Esophagus (tissue), 2 donors: Measurements from ENCODE around the gene SCRT2. TPM values are rescaled to one million over a fixed set of nuclear protein-coding genes. Genes with fewer than 3 reads are reported as not detected.
"Not testable (repeated sequence)": the region's sequence is repeated elsewhere in the genome, so short reads cannot be mapped to it uniquely, and the experiment has no call there.

ENCODE experiments used
- H3K27ac ChIP-seq, 2 donors: one replicate each; pipeline ENCODE4 v1.5.1; 2013; ENCODE audit warnings: low read depth in 2 of 2, mild to moderate bottlenecking in 2 of 2, inconsistent platforms in 1 of 2, low read length in 1 of 2, moderate library complexity in 1 of 2
- H3K27me3 ChIP-seq, 2 donors: one replicate each; pipeline ENCODE4 v1.6.1; 2013; ENCODE audit warnings: low read length in 2 of 2, control low read depth in 1 of 2, mild to moderate bottlenecking in 1 of 2; ENCODE audit not compliant: insufficient read depth in 2 of 2, control insufficient read depth in 1 of 2
- H3K36me3 ChIP-seq, 2 donors: one replicate each; pipeline ENCODE4 v1.6.1; 2013; ENCODE audit warnings: low read length in 1 of 2; ENCODE audit not compliant: control insufficient read depth in 2 of 2, insufficient read depth in 2 of 2
- H3K4me1 ChIP-seq, 2 donors: one replicate each; pipeline ENCODE4 v1.6.1; 2013; ENCODE audit warnings: low read length in 1 of 2; ENCODE audit not compliant: control insufficient read depth in 2 of 2, insufficient read depth in 2 of 2
- H3K4me3 ChIP-seq, 2 donors: one replicate each; pipeline ENCODE4 v1.5.1; 2013; ENCODE audit warnings: low read length in 2 of 2, mild to moderate bottlenecking in 2 of 2, low read depth in 1 of 2, moderate library complexity in 1 of 2
- H3K9me3 ChIP-seq, 2 donors: one replicate each; pipeline ENCODE4 v1.6.1; 2013; ENCODE audit warnings: mild to moderate bottlenecking in 2 of 2, low read depth in 1 of 2, low read length in 1 of 2, moderate library complexity in 1 of 2; ENCODE audit not compliant: control insufficient read depth in 2 of 2, insufficient read depth in 1 of 2
- WGBS, 2 donors: extraction: QIAGEN DNeasy Blood & Tissue Kit; methylation state at CpG; one replicate each; pipeline ENCODE4 v1.1.7; 2013; 5-methylcytosine and 5-hydroxymethylcytosine counted together
- polyA plus RNA-seq, 2 donors: library from polyadenylated mRNA; stranded (reverse); fragments of 200-250 nt; gene quantifications; one replicate each; pipeline ENCODE4 v1.2.3, GENCODE V29; 2013
- donor health status: healthy with polysubstance abuse.
- donor health status: Bipolar disorder and iron deficiency.

The SCRT2 gene
- polyA plus RNA-seq, 2 donors, result not detected

DNA sequence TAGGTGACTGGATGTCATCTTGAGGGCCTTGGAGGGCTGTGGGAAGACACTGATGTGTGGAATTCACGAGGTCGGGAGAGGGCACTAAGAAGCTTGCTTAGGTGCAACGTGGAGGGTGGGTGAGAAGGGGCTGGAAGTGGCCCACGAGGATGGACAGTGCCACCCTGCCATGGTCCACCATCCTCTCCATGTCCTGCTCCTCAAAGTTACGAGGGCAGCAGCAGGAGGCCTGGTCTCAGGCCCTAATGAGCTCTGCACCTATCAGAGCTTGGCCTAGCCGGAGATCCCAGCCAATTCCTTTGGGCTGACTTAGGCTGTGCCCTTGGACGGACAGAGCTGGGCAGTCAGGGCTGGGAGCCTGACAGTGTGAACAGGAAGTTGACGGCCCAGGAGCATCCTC, 27.8 kb upstream of the SCRT2 start:
- H3K27me3 ChIP-seq, result no peaks in the 10 kb centered on the region
- no peaks in the 10 kb centered on the region for H3K4me1 ChIP-seq
- H3K36me3 ChIP-seq, result no peaks in the 10 kb centered on the region
- H3K4me3 ChIP-seq, result no peak overlapping the region
- no peak overlapping the region for H3K27ac ChIP-seq
- WGBS, 2 donors, result 73 to 80% methylated on average over 8 of the region's 8 CpGs
- H3K9me3 ChIP-seq, result no peaks in the 10 kb centered on the region

DNA sequence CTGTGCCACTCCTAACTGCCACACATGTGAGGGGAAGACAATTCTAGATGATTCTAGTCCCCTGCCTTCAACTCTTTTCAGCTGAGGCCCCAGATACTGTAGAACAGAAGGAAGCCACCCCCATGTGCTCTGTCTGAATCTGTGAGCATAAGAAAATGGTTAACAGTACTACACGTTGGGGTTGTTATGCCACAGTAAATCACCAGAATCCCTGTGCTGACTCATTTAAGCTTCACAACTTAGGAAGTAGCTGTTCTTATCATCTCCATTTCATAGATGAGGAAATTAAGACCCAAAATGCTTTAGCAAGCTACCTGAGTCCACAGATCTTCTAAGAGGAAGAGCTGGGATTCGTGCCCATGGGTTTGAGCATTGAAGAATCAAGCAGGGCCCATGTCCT, 27.4 kb upstream of the SCRT2 start:
- Histone ChIP-seq H3K27ac (no peak overlapping the region), H3K27me3 (no peaks in the 10 kb centered on the region), H3K4me1 (no peaks in the 10 kb centered on the region), H3K9me3 (no peaks in the 10 kb centered on the region), H3K4me3 (no peak overlapping the region), H3K36me3 (no peaks in the 10 kb centered on the region)
- WGBS, 2 donors, result 45 to 51% methylated on average over 2 of the region's 2 CpGs

DNA sequence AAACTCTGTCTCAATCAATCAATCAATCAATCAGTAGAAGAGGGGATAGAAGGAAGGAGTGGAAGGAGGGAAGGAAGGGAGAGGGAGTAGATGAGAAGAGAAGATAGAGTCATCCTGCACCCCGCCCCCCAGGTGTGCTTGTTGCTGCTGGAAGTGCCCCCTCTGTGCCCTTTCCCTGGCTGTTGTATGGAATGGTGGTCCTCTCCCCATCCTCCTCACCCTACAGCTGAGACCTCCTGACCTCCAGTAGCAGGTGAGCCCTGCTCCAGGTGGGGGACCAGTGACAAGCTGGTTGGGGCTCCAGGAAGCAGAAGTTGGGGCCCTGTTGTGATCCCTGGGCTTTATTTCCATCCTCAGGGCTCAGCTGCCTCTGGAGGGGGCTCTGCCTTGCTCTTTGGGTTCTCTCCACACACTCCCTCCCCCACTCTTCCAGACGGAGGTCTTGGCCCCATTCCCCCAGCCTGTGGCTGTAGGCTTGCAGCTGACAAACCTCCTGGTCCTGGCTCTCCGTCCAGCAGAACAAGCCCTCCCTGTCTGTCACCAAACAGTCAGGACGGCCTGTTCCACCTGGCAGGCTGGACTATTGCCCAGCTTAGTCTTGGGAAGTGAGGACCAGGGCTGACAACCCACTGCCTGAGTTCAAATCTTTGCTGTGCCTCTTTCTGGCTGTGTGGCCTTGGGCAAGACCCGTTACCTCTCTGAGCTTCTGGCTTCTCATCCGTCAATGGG, 26.0 kb upstream of the SCRT2 start:
- WGBS, 2 donors, result 60% methylated on average over 6 of the region's 6 CpGs
- H3K27me3 ChIP-seq, result no peaks in the 10 kb centered on the region
- no peaks in the 10 kb centered on the region for H3K36me3 ChIP-seq
- no peaks in the 10 kb centered on the region for H3K9me3 ChIP-seq
- H3K27ac ChIP-seq, result no peak overlapping the region
- no peaks in the 10 kb centered on the region for H3K4me1 ChIP-seq
- no peak overlapping the region for H3K4me3 ChIP-seq

DNA sequence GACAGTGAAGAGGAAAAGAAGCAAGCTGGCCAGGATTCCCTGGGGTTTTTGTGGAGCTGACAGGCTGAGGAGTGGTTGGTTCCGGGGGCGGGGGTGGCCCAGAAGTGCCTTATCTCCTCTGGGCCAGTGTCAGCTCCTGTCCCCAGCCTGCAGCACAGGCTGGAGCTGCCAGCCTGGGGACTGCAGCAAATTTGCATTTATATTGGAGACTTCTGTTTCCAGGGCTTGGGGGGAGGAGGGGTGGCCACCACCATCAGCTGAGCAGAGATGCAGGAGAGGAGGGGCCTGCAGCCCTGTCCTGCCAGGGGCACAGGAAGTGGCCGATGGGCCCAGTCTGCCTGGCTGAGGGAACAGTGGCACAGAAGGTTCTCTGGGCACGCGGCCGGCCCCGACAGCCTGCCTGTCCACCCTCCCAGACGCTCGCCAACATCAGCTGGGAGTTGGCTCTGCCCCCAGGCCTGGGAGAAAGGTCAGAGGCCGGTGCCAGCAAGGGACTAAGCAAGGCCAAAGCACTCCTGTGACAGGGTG, 24.3 kb upstream of the SCRT2 start:
- WGBS, 2 donors, result 42 to 58% methylated on average over 10 of the region's 10 CpGs
- H3K36me3 ChIP-seq, result no peaks in the 10 kb centered on the region
- H3K27me3 ChIP-seq, result no peaks in the 10 kb centered on the region
- H3K27ac ChIP-seq, result no peak overlapping the region
- no peaks in the 10 kb centered on the region for H3K9me3 ChIP-seq
- H3K4me3 ChIP-seq, result no peak overlapping the region
- H3K4me1 ChIP-seq, result no peaks in the 10 kb centered on the region

DNA sequence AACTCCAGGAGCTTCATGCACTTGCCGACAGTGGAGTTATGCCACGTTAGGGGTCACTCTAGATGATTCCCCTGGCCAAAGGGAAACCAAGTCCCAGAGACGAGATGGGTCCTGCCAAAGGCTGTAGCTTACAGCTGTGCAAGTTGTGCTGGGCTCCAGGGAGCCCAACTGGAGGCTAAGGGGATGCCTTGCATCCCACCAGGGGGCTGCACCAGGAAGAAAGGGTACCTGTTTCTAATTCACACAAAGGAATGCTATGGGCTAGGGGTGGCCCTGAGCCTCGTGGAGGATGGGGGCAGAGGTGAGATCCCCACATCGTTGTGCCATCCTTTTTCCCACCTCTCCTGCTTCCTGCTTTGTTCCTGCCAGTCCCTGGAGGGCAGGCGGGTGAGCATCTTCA, 23.7 kb upstream of the SCRT2 start:
- WGBS, 2 donors, result 48 to 50% methylated on average over 6 of the region's 6 CpGs
- Histone ChIP-seq H3K4me3 (no peak overlapping the region), H3K27ac (no peak overlapping the region), H3K4me1 (no peaks in the 10 kb centered on the region), H3K36me3 (no peaks in the 10 kb centered on the region), H3K9me3 (no peaks in the 10 kb centered on the region), H3K27me3 (no peaks in the 10 kb centered on the region)

DNA sequence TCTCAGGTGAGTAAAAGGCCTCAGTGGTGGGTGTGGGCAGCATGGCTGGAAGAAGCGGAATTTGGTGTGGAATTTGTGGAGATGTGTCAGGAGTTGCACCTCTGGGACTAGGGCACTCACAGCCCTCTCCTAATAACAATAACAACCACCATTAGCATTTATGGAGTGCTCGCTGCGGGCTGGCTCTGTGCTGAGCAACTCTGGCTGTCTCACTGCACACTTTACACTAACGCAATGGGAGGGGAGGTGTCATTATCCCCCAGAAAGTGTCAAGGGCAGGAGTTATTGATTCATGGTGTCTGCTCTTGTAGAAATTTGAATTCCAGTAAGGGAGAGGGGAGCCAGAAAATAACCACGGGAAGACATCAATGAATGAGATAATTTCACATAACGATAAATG, 22.7 kb upstream of the SCRT2 start:
- H3K27me3 ChIP-seq, result no peaks in the 10 kb centered on the region
- no peak overlapping the region for H3K4me3 ChIP-seq
- no peaks in the 10 kb centered on the region for H3K4me1 ChIP-seq
- no peaks in the 10 kb centered on the region for H3K36me3 ChIP-seq
- H3K27ac ChIP-seq, result no peak overlapping the region
- H3K9me3 ChIP-seq, result no peaks in the 10 kb centered on the region
- WGBS, 2 donors, result 71 to 72% methylated on average over 6 of the region's 6 CpGs

DNA sequence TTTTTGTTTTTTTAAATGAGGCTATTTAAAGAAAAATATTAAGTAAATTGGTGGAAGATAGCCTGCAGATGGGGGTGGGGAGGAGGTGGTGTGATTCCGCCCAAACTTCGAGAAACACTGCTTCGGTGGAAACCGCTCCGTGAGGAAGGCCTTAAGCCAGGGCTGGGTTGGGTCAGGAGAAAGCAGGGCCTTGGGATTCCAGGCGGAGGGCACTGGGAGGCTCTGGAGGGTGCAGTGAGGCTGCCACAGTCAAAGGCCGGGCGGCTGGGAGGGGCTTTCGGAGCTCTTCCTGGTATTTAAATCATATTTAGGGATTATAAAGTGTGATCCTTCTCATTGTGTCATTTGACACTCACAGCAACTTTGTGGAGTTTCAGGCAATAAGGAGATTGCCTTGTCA, 22.2 kb upstream of the SCRT2 start:
- no peaks in the 10 kb centered on the region for H3K9me3 ChIP-seq
- 70 to 80% methylated on average over 9 of the region's 9 CpGs for WGBS, 2 donors
- no peak overlapping the region for H3K27ac ChIP-seq

DNA sequence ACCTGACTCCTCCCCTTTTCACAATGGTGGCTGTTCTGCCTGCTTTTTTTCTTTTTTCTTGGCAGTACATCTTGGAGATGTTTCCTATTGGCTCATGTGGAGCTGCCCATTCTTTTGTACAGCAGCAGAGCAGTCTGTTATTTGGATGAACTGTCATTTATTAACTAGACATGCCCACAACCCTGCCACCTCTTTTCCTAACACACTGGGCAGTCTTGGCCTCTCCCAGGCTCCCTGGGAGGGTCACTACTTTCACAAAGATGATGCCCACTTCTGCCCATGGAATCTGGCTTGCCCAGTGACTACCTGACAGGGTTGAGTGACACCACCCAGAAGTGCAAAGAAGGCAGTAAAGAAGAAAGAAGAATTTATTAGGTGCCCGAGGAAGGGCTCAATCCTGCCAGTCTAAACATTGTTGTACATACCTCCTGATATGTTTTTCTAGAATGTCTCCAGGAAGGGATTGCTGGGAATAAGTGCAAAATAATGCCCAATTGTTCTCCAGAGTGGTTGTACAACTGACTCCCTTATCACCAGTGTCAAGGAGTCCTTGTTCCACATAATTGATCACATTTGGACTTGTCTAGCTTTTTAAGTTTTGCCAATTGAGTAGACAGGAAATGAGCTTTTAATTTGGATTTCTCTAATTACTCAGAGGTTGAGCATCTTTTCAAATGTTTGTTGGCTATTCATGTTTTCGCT, 19.7 kb upstream of the SCRT2 start:
- H3K27ac ChIP-seq, result no peak overlapping the region
- no peak overlapping the region for H3K4me3 ChIP-seq
- H3K36me3 ChIP-seq, result no peaks in the 10 kb centered on the region
- H3K27me3 ChIP-seq, result no peaks in the 10 kb centered on the region
- 48 to 49% methylated on average over 2 of the region's 2 CpGs for WGBS, 2 donors
- no peaks in the 10 kb centered on the region for H3K4me1 ChIP-seq
- H3K9me3 ChIP-seq, result no peaks in the 10 kb centered on the region

More for the DNA sequence above, 22.2 kb upstream of the SCRT2 start:
- Histone ChIP-seq H3K4me1 (no peaks in the 10 kb centered on the region), H3K4me3 (no peak overlapping the region), H3K36me3 (no peaks in the 10 kb centered on the region), H3K27me3 (no peaks in the 10 kb centered on the region)

DNA sequence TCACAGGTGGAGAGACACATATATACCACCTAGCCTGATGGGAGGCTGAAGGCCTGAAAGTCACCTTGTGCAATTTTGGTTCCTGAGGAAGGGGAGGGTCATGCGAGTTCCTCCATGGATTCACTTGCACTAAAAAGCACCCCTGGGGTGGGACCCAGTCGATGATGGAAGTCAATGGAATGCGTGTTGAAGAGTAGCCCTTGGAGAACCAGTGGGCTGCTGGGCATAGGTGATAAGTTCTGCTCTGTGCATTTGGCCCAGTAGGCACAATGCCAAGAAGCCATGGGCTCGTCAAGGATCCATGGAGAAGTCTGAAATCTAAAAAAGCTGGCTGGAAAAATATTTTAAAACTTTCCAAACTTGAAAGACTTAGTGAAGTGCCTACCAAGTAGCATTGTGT, 18.9 kb upstream of the SCRT2 start:
- H3K4me3 ChIP-seq, result no peak overlapping the region
- no peak overlapping the region for H3K27ac ChIP-seq
- WGBS, 2 donors, result 64 to 74% methylated on average over 4 of the region's 4 CpGs
- no peaks in the 10 kb centered on the region for H3K27me3 ChIP-seq
- H3K9me3 ChIP-seq, result no peaks in the 10 kb centered on the region
- H3K36me3 ChIP-seq, result no peaks in the 10 kb centered on the region
- no peaks in the 10 kb centered on the region for H3K4me1 ChIP-seq

DNA sequence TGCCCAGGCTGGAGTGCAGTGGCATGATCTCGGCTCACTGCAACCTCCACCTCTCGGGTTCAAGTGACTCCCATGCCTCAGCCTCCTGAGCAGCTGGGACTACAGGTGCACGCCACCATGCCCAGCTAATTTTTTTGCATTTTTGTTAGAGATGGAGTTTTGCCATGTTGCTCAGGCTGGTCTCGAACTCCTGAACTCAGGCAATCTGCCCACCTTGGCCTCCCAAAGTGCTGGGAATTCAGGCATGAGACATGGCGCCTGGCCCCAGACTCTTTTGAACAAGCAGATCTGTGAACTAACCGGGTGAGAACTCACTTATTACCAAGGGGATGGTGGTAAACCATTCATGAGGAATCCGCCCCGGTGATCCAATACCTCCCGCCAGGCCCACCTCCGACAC, 18.2 kb upstream of the SCRT2 start:
- H3K4me3 ChIP-seq, H3K4me1 ChIP-seq, H3K36me3 ChIP-seq, H3K27me3 ChIP-seq, H3K27ac ChIP-seq, H3K9me3 ChIP-seq: not testable (repeated sequence)
- WGBS, 2 donors, result 93% methylated on average over 10 of the region's 10 CpGs
